Neural crest cell (in vitro differentiated cells): ENCODE measurements around the gene CRTC1. TPM values are rescaled to one million over a fixed set of nuclear protein-coding genes. Genes with fewer than 3 reads are reported as not detected.

Experiments
- DNase-seq: peaks from one replicate; pipeline ENCODE4 v3.0.0; 2021; ENCODE audit warnings: low read depth, mixed read lengths, low spot score
- H3K27ac Mint-ChIP-seq: one replicate; pipeline ENCODE4 v1.8.0; 2021; ENCODE audit warnings: mild to moderate bottlenecking, mixed read lengths; ENCODE audit not compliant: unreplicated experiment
- H3K27me3 Mint-ChIP-seq: 2 replicates; pipeline ENCODE4 v1.8.0; 2021; ENCODE audit warnings: low read depth, mild to moderate bottlenecking, mixed read lengths
- H3K36me3 Mint-ChIP-seq: 2 replicates; pipeline ENCODE4 v1.8.0; 2021; ENCODE audit warnings: low read depth, mild to moderate bottlenecking, mixed read lengths
- H3K4me1 Mint-ChIP-seq: 2 replicates; pipeline ENCODE4 v1.8.0; 2021; ENCODE audit warnings: mixed read lengths
- H3K4me3 Mint-ChIP-seq: one replicate; pipeline ENCODE4 v1.8.0; 2021; ENCODE audit warnings: mild to moderate bottlenecking, mixed read lengths
- H3K9me3 Mint-ChIP-seq: 2 replicates; pipeline ENCODE4 v1.8.0; 2021; ENCODE audit warnings: mixed read lengths
- total RNA-seq: library from RNA; stranded (reverse); gene quantifications from 2 replicates; pipeline ENCODE4 v1.2.1, GENCODE V29; 2021
- TF ChIP-seq, protein P1 (sequence below): fragments of 200-600 bp; sonication (generic); conservative IDR thresholded peaks from 2 replicates; pipeline ENCODE4 v1.5.0; 2021; ENCODE audit warnings: antibody characterized with exemption, mild to moderate bottlenecking

Gene CRTC1
- total RNA-seq, 1 donor from 2014 or later: 24.1 TPM

DNA sequence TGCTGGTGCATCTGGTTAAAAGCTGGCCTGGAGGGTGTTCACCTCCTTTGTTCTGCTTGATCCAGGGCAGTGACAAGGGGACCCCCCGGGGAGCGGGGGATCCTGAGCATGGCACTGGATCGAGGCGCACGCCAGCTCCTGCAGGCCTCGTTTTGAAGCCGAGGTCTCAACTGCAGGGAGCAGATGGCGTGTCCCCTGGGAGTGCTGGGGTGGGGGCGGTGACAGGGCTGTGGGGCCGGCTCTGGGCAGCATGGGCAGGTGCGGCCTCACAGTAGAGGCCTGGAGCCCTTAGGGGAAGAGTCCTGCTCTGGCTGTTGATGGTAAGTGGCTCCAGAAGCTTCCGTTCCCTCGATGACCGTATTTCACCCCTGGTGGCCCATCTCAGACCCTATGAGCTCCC lies 51.8 kb downstream of the CRTC1 start:
- TF ChIP-seq, protein P1, sequence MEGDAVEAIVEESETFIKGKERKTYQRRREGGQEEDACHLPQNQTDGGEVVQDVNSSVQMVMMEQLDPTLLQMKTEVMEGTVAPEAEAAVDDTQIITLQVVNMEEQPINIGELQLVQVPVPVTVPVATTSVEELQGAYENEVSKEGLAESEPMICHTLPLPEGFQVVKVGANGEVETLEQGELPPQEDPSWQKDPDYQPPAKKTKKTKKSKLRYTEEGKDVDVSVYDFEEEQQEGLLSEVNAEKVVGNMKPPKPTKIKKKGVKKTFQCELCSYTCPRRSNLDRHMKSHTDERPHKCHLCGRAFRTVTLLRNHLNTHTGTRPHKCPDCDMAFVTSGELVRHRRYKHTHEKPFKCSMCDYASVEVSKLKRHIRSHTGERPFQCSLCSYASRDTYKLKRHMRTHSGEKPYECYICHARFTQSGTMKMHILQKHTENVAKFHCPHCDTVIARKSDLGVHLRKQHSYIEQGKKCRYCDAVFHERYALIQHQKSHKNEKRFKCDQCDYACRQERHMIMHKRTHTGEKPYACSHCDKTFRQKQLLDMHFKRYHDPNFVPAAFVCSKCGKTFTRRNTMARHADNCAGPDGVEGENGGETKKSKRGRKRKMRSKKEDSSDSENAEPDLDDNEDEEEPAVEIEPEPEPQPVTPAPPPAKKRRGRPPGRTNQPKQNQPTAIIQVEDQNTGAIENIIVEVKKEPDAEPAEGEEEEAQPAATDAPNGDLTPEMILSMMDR: no peak
- H3K9me3 Mint-ChIP-seq: no peaks in the 10 kb centered on the region
- H3K4me3 Mint-ChIP-seq: no peak overlapping the region
- H3K27ac Mint-ChIP-seq: no peak overlapping the region
- no peaks in the 10 kb centered on the region for H3K27me3 Mint-ChIP-seq
- no peaks in the 10 kb centered on the region for H3K36me3 Mint-ChIP-seq
- H3K4me1 Mint-ChIP-seq: peaks cover 27% of the 10 kb centered on the region
- no peak for DNase-seq

DNA sequence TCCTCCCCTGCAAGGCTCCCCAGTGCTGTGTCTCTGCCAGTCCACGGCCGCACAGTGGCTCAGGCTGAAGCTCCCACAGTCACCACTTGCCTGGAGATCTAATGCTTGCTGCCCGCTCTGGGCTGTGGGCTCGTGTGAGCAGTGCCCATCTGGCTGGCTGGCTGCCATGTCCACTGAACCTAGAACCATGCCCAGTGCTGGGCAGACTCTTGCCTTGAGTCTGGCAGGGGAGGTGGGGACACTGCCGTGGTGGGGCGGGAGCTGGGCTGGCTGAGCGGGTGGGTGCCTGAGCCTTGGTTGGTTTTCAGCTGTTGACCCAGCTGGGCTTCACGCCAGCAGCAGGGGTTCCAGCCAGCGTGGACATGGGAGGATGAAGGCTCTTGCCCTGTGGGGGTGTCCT lies 52.3 kb downstream of the CRTC1 start:
- Mint-ChIP-seq H3K27ac (no peak overlapping the region), H3K36me3 (no peaks in the 10 kb centered on the region), H3K4me3 (no peak overlapping the region)

DNA sequence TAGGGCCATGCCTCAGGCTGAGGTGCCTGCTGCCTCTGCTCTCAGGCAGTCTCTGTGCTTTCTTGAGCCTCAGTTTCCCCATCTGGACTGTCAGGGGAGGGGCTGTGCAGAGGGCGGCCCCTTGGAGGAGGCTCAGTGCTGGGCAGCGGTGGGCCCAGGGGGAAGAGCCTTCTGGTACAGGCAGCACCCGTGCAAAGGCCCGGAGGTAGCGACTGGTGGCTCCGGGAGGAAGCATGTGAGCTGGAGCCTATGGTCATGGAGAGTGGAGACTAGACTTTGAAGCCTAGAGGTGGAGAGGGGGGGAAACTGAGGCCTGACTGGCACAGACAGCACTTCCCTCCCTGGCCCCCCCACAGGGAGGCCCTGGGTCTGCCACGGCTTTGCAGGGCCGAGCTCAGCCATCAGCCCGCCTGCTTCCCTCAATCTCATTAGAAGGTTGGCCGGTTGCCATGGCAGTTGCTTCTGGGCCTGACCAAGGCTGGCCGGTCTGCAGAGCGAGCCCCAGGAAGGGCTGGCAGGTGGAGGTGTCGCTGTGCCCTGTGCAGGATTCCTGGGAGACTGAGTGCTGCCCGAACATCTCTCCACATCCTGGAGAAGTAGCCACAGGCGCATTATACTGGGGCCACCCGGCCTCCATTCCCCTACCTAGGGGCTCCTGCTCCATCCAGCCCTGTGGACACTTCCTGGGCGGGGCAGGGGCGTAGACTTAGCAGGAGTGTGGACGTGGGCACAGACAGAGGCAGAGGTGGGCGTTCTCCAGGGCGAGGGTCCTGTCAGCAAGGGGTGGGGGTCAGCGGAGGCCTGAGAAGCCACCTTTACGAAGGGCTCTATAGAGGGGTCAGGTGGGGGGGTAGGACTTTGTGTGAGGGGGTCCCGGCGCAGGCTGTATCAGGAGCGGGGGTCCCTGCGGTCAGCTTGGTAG lies 53.2 kb downstream of the CRTC1 start:
- Mint-ChIP-seq H3K4me3 (no peak overlapping the region), H3K4me1 (peaks cover 27% of the 10 kb centered on the region)

More for the DNA sequence above, 52.3 kb downstream of the CRTC1 start:
- no peak for DNase-seq
- no peaks in the 10 kb centered on the region for H3K9me3 Mint-ChIP-seq
- TF ChIP-seq, protein P1: no peak
- H3K27me3 Mint-ChIP-seq: no peaks in the 10 kb centered on the region
- peaks cover 31% of the 10 kb centered on the region for H3K4me1 Mint-ChIP-seq

DNA sequence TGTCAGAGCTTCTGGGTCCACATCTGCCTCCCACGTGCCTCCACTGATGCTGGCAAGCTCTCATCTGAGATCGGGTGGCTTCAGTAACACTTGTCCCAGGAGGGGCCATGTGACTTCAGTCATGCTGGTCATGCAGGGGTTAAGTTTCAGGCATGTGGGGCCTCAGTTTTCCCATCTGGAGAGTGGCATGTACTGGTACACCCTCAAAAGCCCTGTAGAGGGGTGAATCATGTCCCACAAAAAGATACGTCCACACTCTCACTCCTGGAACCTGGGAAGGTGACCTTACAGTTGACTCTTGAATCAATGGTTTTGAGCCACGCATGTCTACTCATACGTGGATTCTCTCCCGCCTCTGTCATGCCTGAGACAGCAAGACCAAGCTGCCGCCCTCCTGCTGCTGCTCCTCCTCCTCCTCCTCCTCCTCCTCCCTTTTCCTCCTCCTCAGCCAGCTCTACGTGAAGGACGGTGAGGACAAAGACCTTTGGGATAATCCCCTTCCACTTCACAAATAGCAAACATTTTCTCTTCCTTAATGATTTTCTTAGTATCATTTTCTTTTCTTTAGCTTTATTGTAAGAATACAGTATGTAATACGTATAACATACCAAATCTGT lies 54.0 kb downstream of the CRTC1 start:
- TF ChIP-seq, protein P1: no peak
- H3K4me1 Mint-ChIP-seq: peaks cover 23% of the 10 kb centered on the region
- H3K9me3 Mint-ChIP-seq: no peaks in the 10 kb centered on the region
- no peaks in the 10 kb centered on the region for H3K36me3 Mint-ChIP-seq
- no peak overlapping the region for H3K27ac Mint-ChIP-seq
- DNase-seq: no peak
- H3K4me3 Mint-ChIP-seq: no peak overlapping the region
- H3K27me3 Mint-ChIP-seq: no peaks in the 10 kb centered on the region

More for the DNA sequence above, 53.2 kb downstream of the CRTC1 start:
- no peak for DNase-seq
- Mint-ChIP-seq H3K27me3 (no peaks in the 10 kb centered on the region), H3K27ac (no peak overlapping the region), H3K9me3 (no peaks in the 10 kb centered on the region), H3K36me3 (no peaks in the 10 kb centered on the region)
- TF ChIP-seq, protein P1: no peak

DNA sequence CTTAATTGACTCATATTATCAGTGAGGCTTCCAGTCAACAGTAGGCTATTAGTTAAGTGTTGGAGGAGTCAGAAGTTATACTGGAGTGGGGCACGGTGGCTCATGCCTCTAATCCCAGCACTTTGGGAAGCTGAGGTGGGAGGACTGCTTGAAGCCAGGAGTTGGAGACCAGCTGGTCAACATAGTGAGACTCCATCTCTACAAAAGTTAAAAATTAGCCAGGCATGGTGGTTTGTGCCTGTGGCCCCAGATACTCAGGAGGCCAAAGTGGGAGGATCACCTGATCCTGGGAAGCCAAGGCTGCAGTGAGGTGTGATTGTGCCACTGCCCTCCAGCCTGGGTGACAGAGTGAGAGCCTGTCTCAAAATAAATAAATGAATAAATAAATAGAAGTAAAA lies 54.5 kb downstream of the CRTC1 start:
- Mint-ChIP-seq H3K27me3 (no peaks in the 10 kb centered on the region), H3K36me3 (no peaks in the 10 kb centered on the region), H3K4me1 (peaks cover 22% of the 10 kb centered on the region), H3K27ac (no peak overlapping the region), H3K4me3 (no peak overlapping the region), H3K9me3 (no peaks in the 10 kb centered on the region)
- TF ChIP-seq, protein P1: no peak
- no peak for DNase-seq
